HG03354 (cell line): Measurements from ENCODE around the gene BCL6.
A peak's percentile ranks its signal among the peaks of the same experiment; 100 is the strongest.

Experiments
- ATAC-seq: cut with Tn5 transposase; IDR thresholded peaks from one replicate; pipeline ENCODE4 v1.9.1; 2021; ENCODE audit warnings: mild to moderate bottlenecking; ENCODE audit not compliant: unreplicated experiment, poor library complexity, severe bottlenecking

Gene BCL6

GRCh38 chr3:187721055-187721454 is 24.2 kb downstream of the BCL6 start:
- ATAC-seq: no peak

GRCh38 chr3:187720337-187720670 is 25.0 kb downstream of the BCL6 start:
- no peak for ATAC-seq

GRCh38 chr3:187719628-187720336 is 25.5 kb downstream of the BCL6 start:
- no peak for ATAC-seq

- ATAC-seq: no peak
Observed at GRCh38 chr3:187718802-187719201, 26.5 kb downstream of the BCL6 start.

GRCh38 chr3:187717572-187717971 is 27.7 kb downstream of the BCL6 start:
- no peak for ATAC-seq

GRCh38 chr3:187714404-187714979 is 30.8 kb downstream of the BCL6 start:
- ATAC-seq: peak; percentile 93

GRCh38 chr3:187713504-187713903 is 31.8 kb downstream of the BCL6 start:
- ATAC-seq: no peak

- no peak for ATAC-seq
Observed at GRCh38 chr3:187709155-187709554, 36.1 kb downstream of the BCL6 start.

GRCh38 chr3:187708696-187709095 is 36.6 kb downstream of the BCL6 start:
- no peak for ATAC-seq

- ATAC-seq: no peak
Observed at GRCh38 chr3:187706971-187707370, 38.3 kb downstream of the BCL6 start.

GRCh38 chr3:187705164-187705563 is 40.1 kb downstream of the BCL6 start:
- ATAC-seq: no peak

GRCh38 chr3:187702507-187703033 is 42.7 kb downstream of the BCL6 start, which contains the start of gene RTP2:
Gene RTP2 (minus strand): TSS chr3:187702557. CDS start chr3:187702128, 429 bp downstream.
- ATAC-seq: no peak

- ATAC-seq: no peak
Observed at GRCh38 chr3:187700249-187700648, 45.0 kb downstream of the BCL6 start.

- no peak for ATAC-seq
Observed at GRCh38 chr3:187698499-187699399, 46.5 kb downstream of the BCL6 start.

- no peak for ATAC-seq
Observed at GRCh38 chr3:187696021-187696420, 49.2 kb downstream of the BCL6 start.

GRCh38 chr3:187695449-187695848 is 49.8 kb downstream of the BCL6 start:
- ATAC-seq: no peak

GRCh38 chr3:187694801-187695200 is 50.5 kb downstream of the BCL6 start:
- no peak for ATAC-seq

GRCh38 chr3:187693431-187693830 is 51.8 kb downstream of the BCL6 start:
- ATAC-seq: no peak

- ATAC-seq: no peak
Observed at GRCh38 chr3:187689984-187690383, 55.3 kb downstream of the BCL6 start.

- no peak for ATAC-seq
Observed at GRCh38 chr3:187686621-187687273, 58.5 kb downstream of the BCL6 start.
